Stimulated activated CD8-positive, alpha-beta memory T cell treated with anti-CD3 and anti-CD28 coated beads, Interleukin-2, amount 100 ng/mL, for 1 hour (primary cell): ENCODE measurements around the gene PFKFB3.
"Not testable (repeated sequence)": the region's sequence is repeated elsewhere in the genome, so short reads cannot be mapped to it uniquely, and the experiment has no call there.

ENCODE experiments used
- DNase-seq, 2 donors: peaks; one replicate each; pipeline ENCODE4 v3.0.0-alpha.2; 2020; ENCODE audit warnings: low read depth in 2 of 2

PFKFB3 gene

GRCh38 chr10:6178581-6178980 is 24.2 kb upstream of the PFKFB3 start:
- DNase-seq: no peak

- DNase-seq: no peak
These were observed 23.7 kb upstream of the PFKFB3 start for GRCh38 chr10:6179078-6179477.

- DNase-seq: no peak
These were observed 22.1 kb upstream of the PFKFB3 start for GRCh38 chr10:6180480-6181110.

GRCh38 chr10:6181249-6181648 is 21.5 kb upstream of the PFKFB3 start:
- no peak for DNase-seq

GRCh38 chr10:6182454-6183098 is 20.2 kb upstream of the PFKFB3 start:
- no peak for DNase-seq

GRCh38 chr10:6185039-6185716 is 17.6 kb upstream of the PFKFB3 start:
- DNase-seq: no peak

- DNase-seq: no peak
These were observed 15.9 kb upstream of the PFKFB3 start for GRCh38 chr10:6186894-6187256.

- no peak for DNase-seq
These were observed 15.5 kb upstream of the PFKFB3 start for GRCh38 chr10:6187278-6187677.

GRCh38 chr10:6190033-6190432 is 12.7 kb upstream of the PFKFB3 start:
- not testable (repeated sequence) for DNase-seq

GRCh38 chr10:6191147-6191546 is 11.6 kb upstream of the PFKFB3 start:
- DNase-seq: no peak

- no peak for DNase-seq
These were observed 11.2 kb upstream of the PFKFB3 start for GRCh38 chr10:6191569-6191968.

- DNase-seq: not testable (repeated sequence)
These were observed 9.4 kb upstream of the PFKFB3 start for GRCh38 chr10:6193342-6193741.

GRCh38 chr10:6194311-6194710 is 8.4 kb upstream of the PFKFB3 start:
- DNase-seq: no peak

GRCh38 chr10:6195376-6195775 is 7.4 kb upstream of the PFKFB3 start:
- no peak for DNase-seq

GRCh38 chr10:6195846-6196245 is 6.9 kb upstream of the PFKFB3 start:
- DNase-seq: no peak

- not testable (repeated sequence) for DNase-seq
These were observed 6.2 kb upstream of the PFKFB3 start for GRCh38 chr10:6196524-6196923.

GRCh38 chr10:6197321-6197720 is 5.4 kb upstream of the PFKFB3 start:
- no peak for DNase-seq

- no peak for DNase-seq
These were observed 4.6 kb upstream of the PFKFB3 start for GRCh38 chr10:6198171-6198570.

- DNase-seq: no peak
These were observed 3.5 kb upstream of the PFKFB3 start for GRCh38 chr10:6199131-6199733.

- no peak for DNase-seq
These were observed 2.3 kb upstream of the PFKFB3 start for GRCh38 chr10:6200440-6200733.

GRCh38 chr10:6200734-6201515 is 1.8 kb upstream of the PFKFB3 start:
- DNase-seq: no peak

- peak; percentile 52 to 69 for DNase-seq
These were observed 1.2 kb upstream of the PFKFB3 start for GRCh38 chr10:6201516-6201975.
